NCI-H1436 (cell line): ENCODE results near the gene MAEA.
"Not testable (repeated sequence)": the region's sequence is repeated elsewhere in the genome, so short reads cannot be mapped to it uniquely, and the experiment has no call there.

Experiments
- DNase-seq: peaks from one replicate; lab custom pipeline; 2025; lab: John Stamatoyannopoulos, UW

Gene MAEA

DNA sequence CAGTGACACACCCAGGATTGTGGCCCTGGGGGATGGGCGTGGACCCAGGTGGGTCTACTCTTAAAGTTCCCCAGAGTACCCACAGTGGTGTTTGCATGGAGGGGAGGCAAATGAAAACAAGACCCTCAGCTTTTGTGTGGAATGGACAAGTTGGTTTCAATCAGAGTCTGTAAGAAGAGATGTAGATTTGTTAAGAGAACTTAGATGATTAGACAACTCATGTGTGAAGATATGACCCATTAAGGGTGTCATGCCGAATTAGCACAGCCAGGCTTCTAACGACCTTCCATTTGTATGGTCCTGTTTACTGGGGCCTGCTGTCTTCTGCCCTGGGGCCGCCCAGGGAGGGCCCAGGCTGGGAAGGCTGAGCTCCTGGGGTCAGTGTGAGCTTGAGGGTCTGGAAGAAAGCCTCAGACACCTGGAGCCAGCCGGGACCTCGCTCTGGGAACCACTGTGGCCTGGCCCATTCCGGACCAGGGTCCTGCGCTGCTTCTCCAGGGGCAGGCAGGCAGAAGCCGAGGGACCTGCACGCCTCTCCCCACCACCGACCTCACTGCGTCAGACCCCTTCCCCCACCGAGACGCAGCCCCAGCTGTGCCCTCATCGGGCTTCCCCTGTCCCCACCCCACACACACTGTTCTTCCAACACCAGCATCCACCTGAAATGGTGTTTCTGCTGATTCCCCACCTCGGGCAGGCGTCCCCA, 77.7 kb downstream of the MAEA start:
- no peak for DNase-seq

DNA sequence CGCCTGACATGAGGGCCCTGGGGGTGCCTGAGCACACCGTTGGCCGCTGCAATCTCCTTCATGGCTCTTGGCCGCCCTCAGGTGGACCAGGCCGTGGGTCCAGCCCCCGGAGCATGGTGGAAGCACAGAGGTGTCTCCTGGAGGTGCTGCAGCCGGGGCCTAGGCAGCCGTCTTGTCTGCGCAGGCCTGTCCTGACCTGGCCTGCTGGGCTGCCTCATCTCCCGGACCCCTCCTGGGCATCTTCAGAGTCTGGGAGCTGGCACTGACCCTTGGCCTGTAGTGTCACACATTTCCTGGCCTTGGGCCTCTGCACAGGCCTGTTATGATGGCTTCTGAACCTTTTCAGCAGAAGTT, 78.2 kb downstream of the MAEA start:
- DNase-seq, result no peak

DNA sequence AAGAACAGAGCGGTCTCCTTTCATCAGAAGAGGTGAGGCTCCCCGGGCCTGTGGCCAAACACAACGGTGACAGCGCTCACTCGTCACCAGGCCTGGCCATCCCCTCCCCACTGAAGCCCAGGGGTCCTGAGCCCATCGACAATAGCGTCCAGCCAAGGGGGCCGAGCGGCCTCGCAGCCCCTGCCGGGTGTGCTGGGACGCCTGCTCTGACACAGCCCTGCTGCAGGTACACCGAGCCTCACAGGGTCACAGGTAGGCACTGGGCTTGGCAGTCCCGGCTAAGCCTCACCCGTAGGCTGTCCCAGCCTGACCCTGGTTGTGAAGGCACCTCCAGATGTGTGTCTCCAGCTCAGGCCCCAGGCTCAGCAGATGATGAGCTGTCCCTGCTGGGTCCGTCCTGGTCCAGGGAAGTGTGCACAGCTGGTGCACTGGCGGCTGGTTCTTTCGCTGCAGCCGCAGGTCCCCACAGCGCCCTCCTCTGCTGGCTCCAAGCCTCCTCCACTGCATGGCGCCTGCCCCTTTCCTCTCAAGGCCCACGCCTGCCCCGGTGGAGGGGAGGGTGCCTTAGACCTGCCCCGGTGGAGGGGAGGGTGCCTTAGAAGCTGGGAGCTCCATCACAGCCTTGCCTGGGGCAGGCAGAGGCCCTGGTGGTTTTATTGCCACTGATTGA, 78.9 kb downstream of the MAEA start:
- DNase-seq, result no peak

DNA sequence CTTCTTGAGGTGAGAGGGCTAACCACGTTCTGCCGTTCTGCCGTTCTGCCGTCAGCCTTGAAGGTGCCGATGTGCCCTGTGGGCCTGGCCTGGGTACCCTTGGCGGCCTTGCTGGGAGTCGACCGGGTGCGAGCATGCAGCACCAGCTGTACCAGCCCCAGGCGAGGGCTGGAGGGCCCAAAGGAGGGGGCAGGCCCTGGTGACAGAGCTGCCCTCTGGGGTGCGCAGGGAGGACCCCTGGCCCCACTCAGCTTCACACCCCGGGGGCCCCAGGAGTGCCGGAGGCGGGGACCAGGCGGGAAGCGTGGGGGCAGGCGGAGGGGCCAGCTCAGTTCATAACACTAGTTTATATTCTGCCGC, 79.4 kb downstream of the MAEA start:
- DNase-seq, result no peak

DNA sequence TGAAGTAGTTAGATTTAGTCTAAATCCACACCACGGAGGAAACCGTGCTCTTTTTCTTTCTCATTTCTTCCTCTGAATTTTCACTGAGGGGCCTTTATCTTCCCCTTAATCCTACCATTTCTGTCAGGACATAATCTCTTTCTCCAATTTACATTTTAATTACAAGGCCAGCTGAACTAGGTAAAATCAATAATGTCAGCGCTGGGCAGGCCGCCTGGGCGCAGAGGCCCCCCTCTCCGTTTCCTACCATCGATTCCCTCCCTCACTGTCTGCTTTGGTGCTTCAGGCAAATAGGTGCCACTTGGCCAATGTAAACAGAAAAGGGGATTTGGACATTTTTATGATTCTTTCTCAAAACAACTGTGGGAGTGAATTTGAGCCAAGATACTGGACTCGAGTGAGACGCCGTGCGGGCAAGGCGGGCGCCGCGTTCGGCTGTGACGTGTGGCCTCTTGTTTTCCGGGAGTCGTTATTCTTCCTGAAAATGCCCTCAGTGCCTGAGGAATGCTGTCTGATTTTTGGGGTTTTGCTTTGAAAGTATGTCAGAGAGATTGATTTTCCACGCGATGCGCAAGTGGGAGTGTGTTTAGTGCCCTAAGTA, 79.9 kb downstream of the MAEA start:
- no peak for DNase-seq

DNA sequence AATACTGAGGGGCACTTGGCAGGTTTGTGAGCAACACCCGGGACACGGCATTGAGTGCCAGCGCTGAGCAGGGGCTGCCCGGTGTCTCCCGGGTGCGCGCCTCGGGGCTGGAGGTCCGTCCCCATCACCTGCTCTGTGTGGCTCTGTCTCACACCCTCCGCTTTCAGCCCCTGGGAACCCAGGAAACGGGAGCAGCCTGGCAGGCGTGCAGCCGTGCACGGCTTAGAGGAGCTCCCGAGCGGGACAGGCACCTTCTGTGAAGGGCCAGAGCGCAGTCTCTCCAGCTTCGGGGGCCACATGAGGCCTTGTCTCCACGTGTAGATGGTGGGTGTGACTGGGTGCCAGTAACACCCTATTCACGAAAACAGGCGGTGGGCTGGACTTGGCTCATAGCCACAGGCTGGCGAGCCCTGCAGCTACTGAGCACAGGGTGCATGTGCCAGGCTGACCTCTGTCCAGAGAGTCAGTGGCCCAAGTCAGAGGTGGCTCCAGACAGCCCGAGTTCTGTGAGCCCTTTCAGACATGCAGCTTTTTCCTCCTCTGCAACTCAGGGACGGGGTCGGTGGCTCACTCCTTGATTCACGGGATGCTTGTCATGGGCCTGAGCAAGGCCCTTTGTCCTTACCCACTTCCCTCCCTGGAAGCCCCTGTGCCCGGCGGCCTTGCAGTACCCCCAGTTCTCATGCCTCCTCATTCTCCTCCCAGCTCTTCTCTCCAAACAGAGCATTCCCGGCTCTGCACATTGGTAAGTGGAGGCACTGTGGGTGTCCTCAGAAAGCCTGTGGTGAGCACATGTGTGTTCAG, 80.8 kb downstream of the MAEA start:
- DNase-seq, result no peak

DNA sequence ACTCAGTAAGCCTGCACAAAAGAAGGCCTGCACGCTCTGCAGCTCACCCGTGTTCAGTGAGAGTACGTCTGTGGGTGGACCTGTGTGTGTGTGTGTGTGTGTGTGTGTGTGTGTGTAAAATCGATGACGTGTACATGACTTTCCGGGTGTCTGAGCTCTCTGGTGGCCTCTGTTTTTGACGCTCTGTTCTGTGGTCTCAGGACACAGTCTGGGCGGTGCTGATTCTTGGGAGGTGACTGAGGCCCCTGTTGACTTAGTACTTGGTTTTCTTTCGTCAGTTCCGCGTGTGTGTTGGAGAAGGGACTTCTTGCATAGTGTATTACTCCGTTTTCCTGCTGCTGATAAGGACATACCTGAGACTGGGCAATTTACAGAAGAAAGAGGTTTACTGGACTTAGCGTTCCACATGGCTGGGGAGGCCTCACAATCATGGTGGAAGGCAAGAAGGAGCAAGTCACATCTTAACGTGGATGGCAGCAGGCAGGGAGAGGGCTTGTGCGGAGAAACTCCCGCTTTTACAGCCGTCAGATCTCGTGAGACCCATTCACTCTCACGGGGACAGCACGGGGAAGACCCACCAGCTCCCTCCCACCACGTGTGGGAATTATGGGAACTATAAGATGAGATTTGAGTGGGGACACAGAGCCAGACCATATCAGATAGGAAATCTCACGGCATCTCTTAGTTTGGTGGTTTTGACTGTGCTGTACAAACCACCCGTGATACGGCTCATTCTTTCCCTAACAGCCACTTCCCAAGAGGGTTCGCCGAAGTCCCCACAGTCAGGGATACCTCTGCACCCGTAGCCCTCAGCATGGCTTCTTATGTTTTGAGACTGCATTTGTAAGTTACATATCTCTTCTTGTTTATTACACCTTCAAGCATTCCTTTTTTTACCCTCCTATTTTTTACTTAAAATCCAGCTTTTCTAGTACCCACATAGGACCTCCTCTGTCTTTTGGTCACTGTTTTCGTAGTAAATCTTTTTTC, 81.8 kb downstream of the MAEA start:
- DNase-seq, result no peak

DNA sequence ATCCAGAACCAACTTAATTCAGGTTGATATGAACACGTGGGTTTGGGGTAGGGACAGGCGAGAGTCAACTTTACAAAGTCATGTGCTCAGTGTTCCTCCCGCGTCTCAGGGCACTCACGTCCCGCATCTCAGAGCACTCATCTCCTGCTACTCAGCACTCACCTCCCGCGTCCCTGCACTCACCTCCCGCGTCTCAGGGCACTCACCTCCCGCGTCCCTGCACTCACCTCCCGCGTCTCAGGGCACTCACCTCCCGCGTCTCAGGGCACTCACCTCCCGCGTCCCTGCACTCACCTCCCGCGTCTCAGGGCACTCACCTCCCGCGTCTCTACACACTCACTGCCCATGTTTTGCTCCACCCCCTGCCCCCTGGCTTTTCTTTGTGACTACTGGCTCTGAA, 82.9 kb downstream of the MAEA start:
- DNase-seq, result not testable (repeated sequence)

DNA sequence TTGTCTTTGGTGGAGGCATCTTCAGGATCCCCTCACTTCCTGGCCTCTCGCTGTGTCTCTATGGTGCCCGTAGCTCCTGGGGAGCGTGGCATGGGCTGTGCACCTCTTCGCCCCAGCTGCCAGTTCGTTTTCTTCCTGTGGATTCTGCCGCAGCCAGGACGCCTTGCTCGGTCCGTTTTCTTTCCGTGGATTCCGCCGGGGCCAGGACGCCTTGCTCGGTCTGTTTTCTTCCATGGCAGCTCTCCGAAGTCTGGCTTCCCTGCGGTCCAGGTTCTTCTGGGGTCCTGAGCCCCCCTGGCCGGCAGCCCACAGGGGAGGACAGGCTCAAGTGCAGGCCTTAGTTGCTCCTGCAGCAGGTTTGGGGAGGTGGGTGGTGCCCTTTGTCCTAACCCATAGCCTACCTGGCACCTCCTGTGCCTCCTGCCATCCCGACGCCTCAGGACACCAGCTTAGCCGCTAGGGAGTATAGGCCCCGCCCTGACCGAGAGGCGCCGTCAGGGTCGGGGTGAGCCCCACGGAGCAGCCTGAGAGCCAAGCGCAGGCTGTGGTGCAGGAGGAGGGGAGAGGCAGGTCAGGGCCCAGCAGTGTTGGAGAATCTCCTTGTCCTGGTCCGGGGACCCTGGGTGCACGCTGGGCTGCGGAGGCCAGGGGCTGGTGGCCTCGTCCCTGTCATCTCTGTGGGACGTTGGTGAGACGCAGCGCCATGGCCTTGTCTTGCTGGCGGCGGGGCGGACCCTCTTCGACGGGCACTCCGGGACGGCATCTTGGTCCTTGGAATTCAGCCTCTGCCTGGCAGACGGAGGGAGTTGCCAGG, 84.4 kb downstream of the MAEA start:
- no peak for DNase-seq

DNA sequence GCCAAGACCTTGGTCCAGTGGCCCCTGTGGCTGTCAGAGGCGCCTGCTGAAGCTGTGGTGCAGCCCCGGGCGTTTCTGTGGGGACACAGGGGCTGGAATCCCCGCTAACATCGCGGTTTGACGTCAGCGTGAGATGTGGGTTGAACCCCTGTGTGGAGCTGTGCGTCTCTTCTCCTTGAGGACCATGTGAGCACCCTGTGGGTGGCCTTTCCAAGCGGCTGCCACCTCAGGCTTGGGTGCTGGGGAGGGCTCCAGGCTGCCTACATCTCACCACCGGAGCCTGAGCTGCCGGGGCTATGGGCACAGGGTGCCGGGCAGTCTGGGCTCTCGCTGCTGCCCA, 85.0 kb downstream of the MAEA start:
- DNase-seq, result no peak

DNA sequence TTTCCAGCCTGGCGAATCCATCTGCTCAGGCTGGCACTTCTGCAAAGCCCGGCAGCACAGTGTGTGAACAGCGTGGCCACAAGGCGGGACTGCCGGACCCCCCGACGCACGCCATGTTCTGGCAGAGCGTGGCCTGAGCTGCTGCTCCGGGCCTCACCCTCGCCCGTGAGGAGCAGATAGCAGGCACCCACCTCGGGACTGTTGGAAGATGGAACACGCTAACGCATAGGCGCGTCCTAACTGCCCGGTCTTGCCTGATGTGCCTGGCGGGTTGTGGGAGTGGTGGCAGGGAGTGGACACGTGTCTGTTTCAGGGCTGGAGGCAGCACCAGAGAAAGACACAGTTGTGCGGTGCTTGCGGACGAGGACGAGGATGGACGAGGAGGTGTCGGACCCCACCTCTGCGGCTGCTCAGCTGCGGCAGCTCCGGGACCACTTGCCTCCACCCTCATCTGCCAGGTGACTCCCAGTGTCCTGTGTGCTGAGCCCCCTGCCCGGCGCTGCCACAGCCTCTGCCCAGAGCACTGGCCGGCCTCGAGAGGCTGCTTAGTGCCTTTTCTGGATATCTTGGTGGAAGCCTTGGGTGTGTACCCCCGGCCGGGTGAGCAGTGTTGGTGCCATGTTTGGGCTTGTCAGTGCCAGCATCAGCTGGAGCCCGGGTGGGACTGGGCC, 85.5 kb downstream of the MAEA start:
- no peak for DNase-seq

DNA sequence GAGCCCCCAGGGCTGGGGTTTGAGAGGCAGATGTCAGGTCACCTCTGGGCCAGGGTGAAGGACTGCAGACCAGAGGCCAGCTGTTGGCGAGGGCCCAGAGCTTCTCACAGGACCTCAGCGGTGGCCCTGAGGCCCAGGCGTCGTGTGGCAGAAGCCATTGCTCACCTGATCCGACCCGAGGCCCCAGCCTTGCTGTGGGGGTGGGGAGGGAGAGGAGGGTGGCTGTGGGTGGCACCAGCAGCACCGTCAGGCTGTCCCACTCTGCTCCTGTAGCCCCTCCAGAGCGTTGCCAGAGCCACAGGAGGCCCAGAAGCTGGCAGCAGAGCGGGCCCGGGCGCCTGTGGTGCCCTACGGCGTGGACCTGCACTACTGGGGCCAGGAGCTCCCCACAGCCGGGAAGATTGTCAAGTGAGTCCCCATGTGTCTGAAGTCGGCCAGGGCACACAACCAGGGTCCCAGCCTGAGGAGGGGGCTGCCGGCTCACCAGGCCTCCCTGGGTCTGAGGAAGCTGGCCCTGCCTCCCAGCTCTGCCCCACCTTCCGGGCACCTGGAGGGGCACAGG, 86.2 kb downstream of the MAEA start:
- no peak for DNase-seq

DNA sequence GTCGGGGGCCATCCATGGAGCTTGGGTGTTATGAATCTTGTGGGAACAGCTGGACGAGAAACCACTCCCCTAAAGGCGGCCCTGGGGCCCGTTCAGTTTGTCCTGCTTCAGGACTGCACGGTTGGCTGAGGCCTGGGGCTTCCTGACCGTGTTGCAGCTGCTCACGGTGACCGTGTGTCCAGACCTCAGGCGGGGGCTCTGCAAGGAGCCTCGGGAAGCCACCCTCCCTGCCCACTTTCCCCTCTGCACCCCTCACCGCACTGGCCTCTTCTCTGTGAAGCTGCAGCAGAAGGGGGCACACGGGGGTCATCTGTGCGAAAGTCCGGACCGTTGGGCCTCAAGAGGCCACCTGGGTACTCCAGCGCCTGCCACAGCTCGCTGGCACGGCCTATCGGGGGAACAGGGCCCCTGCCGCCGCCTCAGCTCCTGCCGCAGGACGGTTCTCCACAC, 86.7 kb downstream of the MAEA start:
- no peak for DNase-seq

DNA sequence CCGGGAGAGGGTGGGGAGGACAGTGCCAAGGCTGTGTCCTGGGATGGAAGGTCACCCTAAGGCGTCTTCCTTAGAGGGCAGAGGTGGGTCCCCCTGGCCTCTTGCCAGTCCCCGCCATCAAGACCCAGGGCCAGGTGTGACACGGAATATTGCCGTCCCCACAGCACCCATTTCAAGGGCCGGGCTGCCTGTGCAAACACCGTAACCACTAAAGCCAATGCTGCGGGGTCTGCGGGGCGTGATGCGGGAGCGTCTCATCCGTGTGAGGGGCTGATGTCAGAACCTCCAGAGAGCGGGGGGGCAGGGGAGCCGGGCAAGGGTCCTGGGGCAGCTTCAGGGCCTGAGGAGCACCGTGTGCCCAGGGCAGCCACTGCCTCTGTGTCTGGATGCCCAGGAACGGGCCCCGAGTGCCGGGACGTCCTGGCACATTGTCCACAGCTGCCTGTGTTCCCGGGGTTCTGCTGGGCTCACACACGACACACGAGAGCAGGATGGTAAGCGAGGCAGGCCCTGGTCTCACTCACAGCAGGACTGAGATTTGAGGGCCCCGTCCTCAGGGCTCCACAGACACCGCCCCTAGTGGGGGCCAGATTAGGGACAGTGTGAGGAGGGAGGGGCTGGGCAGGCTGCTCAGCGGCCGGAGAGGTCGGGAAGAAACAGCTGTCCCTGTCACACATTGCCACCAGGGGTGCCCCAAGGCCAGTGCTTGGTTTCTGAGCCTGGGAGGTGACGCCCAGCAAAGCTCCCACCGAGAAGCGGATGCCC, 87.3 kb downstream of the MAEA start:
- DNase-seq, result no peak

DNA sequence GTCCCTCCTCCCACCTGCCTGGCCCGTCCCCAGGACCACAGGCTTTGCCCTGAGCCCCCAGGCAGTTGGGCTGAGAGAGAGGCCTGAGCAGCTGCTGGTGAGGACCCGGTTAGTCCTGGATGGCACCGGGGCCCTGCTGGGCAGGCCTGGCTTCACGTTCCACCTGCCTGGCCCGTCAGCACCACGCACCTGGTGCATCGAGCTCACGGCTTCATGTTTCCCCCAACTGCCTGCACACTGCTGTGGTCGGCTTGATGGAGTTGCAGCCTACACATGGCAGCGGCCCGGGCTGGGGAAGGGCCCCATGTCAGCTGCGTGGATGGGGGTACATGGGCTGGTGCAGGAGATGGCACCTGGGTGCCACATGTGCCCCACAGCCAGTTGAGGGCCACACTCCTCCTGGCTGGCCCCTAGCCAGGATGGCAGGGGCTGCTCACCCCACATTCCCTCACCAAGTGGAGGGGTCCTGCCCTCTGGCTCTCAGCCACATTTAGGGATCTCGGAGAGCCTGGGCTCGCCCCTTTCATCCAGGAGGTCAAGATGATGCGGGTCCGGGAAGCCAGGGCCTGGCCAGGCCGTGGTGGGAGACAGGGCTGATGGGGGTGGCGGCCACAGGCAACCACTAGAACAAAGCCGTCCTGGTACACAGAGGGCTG, 88.0 kb downstream of the MAEA start:
- DNase-seq, result no peak

DNA sequence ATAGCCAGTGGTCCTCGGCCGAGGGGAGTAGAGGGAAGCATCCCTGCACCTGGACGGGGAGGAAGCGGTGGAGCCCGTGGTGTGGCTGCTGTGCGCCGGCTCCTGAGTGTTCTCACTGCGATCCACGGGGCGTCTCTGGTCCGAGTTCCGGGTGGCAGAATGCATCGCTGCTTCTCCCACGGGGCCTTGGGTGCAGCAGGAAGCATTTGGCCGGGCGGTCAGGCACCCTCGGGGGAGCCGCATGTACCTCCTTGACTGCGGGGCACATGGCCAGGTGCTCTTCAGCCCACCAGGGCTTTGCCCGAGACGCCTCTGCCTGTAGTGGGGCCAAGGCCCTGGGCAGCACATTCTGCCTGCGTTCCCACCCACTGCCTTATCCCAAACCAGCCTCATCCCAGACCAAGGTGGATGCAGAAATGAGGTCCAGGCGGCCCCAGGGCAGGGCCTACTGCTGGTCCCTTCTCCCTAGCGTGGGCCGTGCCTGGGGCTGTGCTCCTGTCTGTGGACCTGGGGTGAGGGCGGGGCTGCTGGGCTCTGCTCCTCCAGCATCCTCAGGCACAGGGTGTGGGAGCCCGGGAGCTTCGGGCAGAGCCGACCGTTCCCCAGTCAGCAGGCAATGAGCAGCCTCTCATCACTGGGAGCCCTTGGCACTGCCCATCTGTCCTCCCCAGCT, 89.0 kb downstream of the MAEA start:
- no peak for DNase-seq

DNA sequence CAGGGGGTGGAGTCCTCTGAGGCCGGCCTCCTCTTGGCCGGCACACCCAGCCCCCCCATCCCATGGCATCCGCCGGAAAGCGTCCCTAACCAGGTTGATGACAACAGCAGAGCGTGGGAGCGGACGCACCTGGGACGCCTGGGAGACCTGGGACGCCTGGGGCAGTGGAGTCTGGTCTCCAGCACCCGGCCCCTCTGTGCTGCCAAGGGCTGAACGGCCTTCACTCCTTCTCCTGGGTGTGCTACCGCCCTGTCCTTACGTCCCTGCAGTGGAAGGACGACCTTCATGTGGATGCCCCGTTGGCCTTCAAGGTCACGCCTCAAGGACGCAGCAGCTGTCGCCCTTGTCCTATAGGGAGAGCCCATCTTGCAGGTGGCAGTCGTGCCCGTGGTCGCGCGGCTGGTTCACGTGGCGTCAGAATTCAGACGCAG, 89.7 kb downstream of the MAEA start:
- no peak for DNase-seq

DNA sequence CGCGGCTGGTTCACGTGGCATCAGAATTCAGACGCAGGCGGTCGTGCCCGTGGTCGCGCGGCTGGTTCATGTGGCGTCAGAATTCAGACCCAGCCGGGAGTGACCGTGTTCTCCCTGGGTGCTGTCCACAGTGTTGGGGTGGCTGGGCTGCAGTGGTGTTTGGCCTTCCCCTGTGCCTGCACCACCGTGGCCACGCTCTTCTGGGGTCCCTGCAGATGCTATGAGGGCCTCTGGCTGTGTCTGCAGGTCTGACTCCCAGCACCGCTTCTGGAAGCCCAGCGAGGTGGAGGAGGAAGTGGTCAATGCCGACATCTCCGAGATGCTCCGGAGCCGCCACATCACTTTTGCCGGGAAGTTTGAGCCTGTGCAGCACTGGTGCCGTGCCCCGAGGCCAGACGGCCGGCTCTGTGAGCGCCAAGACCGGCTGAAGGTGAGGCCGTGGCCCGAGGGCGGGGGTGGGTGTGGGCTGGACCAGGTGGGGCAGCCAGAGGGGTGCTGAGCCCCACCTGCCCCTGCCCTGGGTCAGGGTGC, 90.2 kb downstream of the MAEA start:
- no peak for DNase-seq
